HG02763 (cell line): ENCODE data around the gene TARP.

ENCODE experiments used
- ATAC-seq: cut with Tn5 transposase; IDR thresholded peaks from one replicate; pipeline ENCODE4 v1.9.1; 2021; ENCODE audit warnings: mild to moderate bottlenecking, moderate library complexity; ENCODE audit not compliant: unreplicated experiment

The TARP gene

GRCh38 chr7:38273286-38273995 is at the start of gene TARP:
Gene TARP (minus strand): TSS chr7:38273636.
- no peak for ATAC-seq

GRCh38 chr7:38323156-38323555 is 49.7 kb upstream of the TARP start:
- no peak for ATAC-seq

- no peak for ATAC-seq
Measured at GRCh38 chr7:38322461-38322860, 49.0 kb upstream of the TARP start.

- no peak for ATAC-seq
Measured at GRCh38 chr7:38321967-38322366, 48.5 kb upstream of the TARP start.

- ATAC-seq: no peak
Measured at GRCh38 chr7:38321515-38321944, 48.1 kb upstream of the TARP start.

GRCh38 chr7:38321050-38321449 is 47.6 kb upstream of the TARP start:
- ATAC-seq: no peak

GRCh38 chr7:38319873-38320272 is 46.4 kb upstream of the TARP start:
- ATAC-seq: no peak

- no peak for ATAC-seq
Measured at GRCh38 chr7:38318803-38319416, 45.5 kb upstream of the TARP start.

GRCh38 chr7:38318241-38318640 is 44.8 kb upstream of the TARP start:
- no peak for ATAC-seq

GRCh38 chr7:38317515-38317914 is 44.1 kb upstream of the TARP start:
- no peak for ATAC-seq

- ATAC-seq: no peak
Measured at GRCh38 chr7:38316733-38317360, 43.4 kb upstream of the TARP start.

- no peak for ATAC-seq
Measured at GRCh38 chr7:38315410-38315809, 42.0 kb upstream of the TARP start.

- ATAC-seq: no peak
Measured at GRCh38 chr7:38312821-38313220, 39.4 kb upstream of the TARP start.

GRCh38 chr7:38311329-38311937 is 38.0 kb upstream of the TARP start:
- no peak for ATAC-seq

GRCh38 chr7:38310591-38311101 is 37.2 kb upstream of the TARP start:
- ATAC-seq: no peak

- no peak for ATAC-seq
Measured at GRCh38 chr7:38309555-38309954, 36.1 kb upstream of the TARP start.

- ATAC-seq: no peak
Measured at GRCh38 chr7:38308140-38308539, 34.7 kb upstream of the TARP start.

- ATAC-seq: no peak
Measured at GRCh38 chr7:38307640-38308039, 34.2 kb upstream of the TARP start.

- ATAC-seq: no peak
Measured at GRCh38 chr7:38306914-38307313, 33.5 kb upstream of the TARP start.

- ATAC-seq: no peak
Measured at GRCh38 chr7:38306171-38306570, 32.7 kb upstream of the TARP start.

GRCh38 chr7:38303866-38304265 is 30.4 kb upstream of the TARP start:
- ATAC-seq: no peak

- ATAC-seq: no peak
Measured at GRCh38 chr7:38300175-38300574, 26.7 kb upstream of the TARP start.
